ENCODE results near the gene PARP8.

DNA sequence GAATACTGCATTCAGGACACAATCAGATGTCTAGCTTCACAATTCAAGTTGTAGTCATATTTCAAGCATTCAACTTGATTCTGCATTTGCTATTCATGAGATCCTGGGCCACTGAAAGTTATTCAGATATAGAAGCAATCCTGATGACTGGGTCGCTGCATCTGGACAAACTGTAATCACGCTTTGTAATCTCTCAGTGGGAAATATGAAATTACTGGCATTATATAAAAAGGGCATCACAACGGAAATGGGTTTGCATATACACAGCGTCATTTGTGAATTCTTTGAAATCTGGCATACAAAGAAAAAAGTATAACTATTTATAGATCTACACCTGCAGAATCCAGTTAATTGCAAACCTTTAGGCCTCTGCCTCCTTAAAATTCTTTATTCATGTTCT lies 102.2 kb downstream of the PARP8 start:
- no peak for TF ChIP-seq EZH2 (IDR thresholded peaks at IDR 0.05; ENCODE audit: borderline replicate concordance, low read depth, low read length, severe bottlenecking)
- TF ChIP-seq, protein P1, sequence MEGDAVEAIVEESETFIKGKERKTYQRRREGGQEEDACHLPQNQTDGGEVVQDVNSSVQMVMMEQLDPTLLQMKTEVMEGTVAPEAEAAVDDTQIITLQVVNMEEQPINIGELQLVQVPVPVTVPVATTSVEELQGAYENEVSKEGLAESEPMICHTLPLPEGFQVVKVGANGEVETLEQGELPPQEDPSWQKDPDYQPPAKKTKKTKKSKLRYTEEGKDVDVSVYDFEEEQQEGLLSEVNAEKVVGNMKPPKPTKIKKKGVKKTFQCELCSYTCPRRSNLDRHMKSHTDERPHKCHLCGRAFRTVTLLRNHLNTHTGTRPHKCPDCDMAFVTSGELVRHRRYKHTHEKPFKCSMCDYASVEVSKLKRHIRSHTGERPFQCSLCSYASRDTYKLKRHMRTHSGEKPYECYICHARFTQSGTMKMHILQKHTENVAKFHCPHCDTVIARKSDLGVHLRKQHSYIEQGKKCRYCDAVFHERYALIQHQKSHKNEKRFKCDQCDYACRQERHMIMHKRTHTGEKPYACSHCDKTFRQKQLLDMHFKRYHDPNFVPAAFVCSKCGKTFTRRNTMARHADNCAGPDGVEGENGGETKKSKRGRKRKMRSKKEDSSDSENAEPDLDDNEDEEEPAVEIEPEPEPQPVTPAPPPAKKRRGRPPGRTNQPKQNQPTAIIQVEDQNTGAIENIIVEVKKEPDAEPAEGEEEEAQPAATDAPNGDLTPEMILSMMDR (IDR thresholded peaks at IDR 0.05; ENCODE audit: borderline replicate concordance, extremely low read depth, low read length, poor library complexity, severe bottlenecking): no peak

Measured in DND-41 (cell line).